NCI-H1092 (cell line): ENCODE results near the gene RNASE7.

Experiments
- DNase-seq: peaks from one replicate; lab custom pipeline; 2025; lab: John Stamatoyannopoulos, UW

The RNASE7 gene

GRCh38 chr14:21043387-21043973 is 1.3 kb downstream of the RNASE7 start:
- DNase-seq, result no peak

- no peak for DNase-seq
These were observed 1.9 kb downstream of the RNASE7 start for GRCh38 chr14:21043974-21044618.

- no peak for DNase-seq
These were observed 5.2 kb downstream of the RNASE7 start for GRCh38 chr14:21047378-21047781.

GRCh38 chr14:21048638-21049037 is 6.5 kb downstream of the RNASE7 start:
- DNase-seq, result no peak

- DNase-seq, result no peak
These were observed 7.1 kb downstream of the RNASE7 start for GRCh38 chr14:21049271-21049673.

GRCh38 chr14:21050597-21050996 is 8.4 kb downstream of the RNASE7 start:
- DNase-seq, result no peak

GRCh38 chr14:21053184-21054122 is 11.3 kb downstream of the RNASE7 start:
- no peak for DNase-seq

GRCh38 chr14:21054123-21054767 is 12.1 kb downstream of the RNASE7 start:
- DNase-seq, result no peak

GRCh38 chr14:21054768-21055145 is 12.6 kb downstream of the RNASE7 start:
- no peak for DNase-seq

- DNase-seq, result no peak
These were observed 13.4 kb downstream of the RNASE7 start for GRCh38 chr14:21055432-21056117.

GRCh38 chr14:21056520-21057163 is 14.5 kb downstream of the RNASE7 start:
- no peak for DNase-seq

- DNase-seq, result no peak
These were observed 15.9 kb downstream of the RNASE7 start, which contains the start of gene RNASE8 for GRCh38 chr14:21057803-21058675. Gene RNASE8 (plus strand): TSS chr14:21057822. CDS start chr14:21057893, 71 bp downstream.

GRCh38 chr14:21058903-21059302 is 16.7 kb downstream of the RNASE7 start:
- DNase-seq, result no peak

GRCh38 chr14:21059842-21060613 is 17.9 kb downstream of the RNASE7 start:
- no peak for DNase-seq

- DNase-seq, result no peak
These were observed 18.6 kb downstream of the RNASE7 start for GRCh38 chr14:21060614-21061346.

GRCh38 chr14:21061347-21061668 is 19.1 kb downstream of the RNASE7 start:
- no peak for DNase-seq

- no peak for DNase-seq
These were observed 21.3 kb downstream of the RNASE7 start for GRCh38 chr14:21063479-21063878.

GRCh38 chr14:21066882-21067502 is 24.8 kb downstream of the RNASE7 start:
- no peak for DNase-seq
